Lower leg skin (tissue), 3 donors: ENCODE data around the gene PRELID1.

Experiments
- CTCF ChIP-seq, 3 donors: fragments of 450-650 bp; IDR thresholded peaks; one replicate each; pipeline ENCODE4 v1.5.1; 2016; ENCODE audit warnings: antibody characterized with exemption in 3 of 3, mild to moderate bottlenecking in 3 of 3, moderate library complexity in 2 of 3
- POLR2A ChIP-seq, 2 donors: fragments of 450-650 bp; IDR thresholded peaks; one replicate each; pipeline ENCODE4 v1.6.1; 2016 to 2017; ENCODE audit warnings: antibody characterized with exemption in 2 of 2, mild to moderate bottlenecking in 1 of 2, moderate library complexity in 1 of 2

- TF ChIP-seq CTCF (IDR thresholded peaks at IDR 0.05) (no peak), POLR2A (IDR thresholded peaks at IDR 0.05) (no peak)
These were observed 30.0 kb downstream of the PRELID1 start for GRCh38 chr5:177333420-177334154.
